ENCODE results near the gene MOGAT1. TPM values are rescaled to one million over a fixed set of nuclear protein-coding genes. Genes with fewer than 3 reads are reported as not detected.

The MOGAT1 gene
- total RNA-seq, 1 experiment from 2014 or later = not detected

DNA sequence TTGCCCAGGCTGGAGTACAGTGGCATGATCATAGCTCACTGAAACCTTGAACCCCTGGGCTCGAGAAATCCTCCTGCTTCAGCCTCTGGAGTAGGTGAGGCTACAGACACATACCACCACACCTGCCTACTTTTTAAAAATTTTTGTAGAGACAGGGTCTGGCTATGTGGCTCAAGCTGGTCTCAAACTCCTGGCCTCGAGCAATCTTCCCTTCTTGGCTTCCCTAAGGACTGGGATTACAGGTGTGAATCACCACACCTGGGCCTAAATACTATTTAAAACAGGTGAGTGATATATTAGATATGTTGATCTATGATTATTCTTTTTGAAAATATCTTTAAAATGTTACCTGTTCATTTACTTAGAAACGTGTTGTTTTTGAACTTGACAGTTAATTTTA is 57.2 kb downstream of the MOGAT1 start:
- Histone ChIP-seq H3K9ac (ENCODE audit: low read length) (no peak overlapping the region), H3K4me3 (ENCODE audit: low read length) (no peak overlapping the region), H3F3A (ENCODE audit: low read length, unreplicated experiment) (no peaks in the 10 kb centered on the region), H3K9me2 (replicated peaks; ENCODE audit: low read length) (no peaks in the 10 kb centered on the region), H4K20me1 (ENCODE audit: low read length) (no peaks in the 10 kb centered on the region), H3K4me1 (ENCODE audit: insufficient read depth, low read length) (no peaks in the 10 kb centered on the region), H3K79me2 (ENCODE audit: low read length) (no peaks in the 10 kb centered on the region), H3K4me2 (ENCODE audit: low read length) (no peak overlapping the region), H2AFZ (ENCODE audit: low read length) (no peak overlapping the region), H3K36me3 (ENCODE audit: low read depth, low read length) (no peaks in the 10 kb centered on the region), H3K27ac (ENCODE audit: low read length) (no peak overlapping the region), H3K27me3 (ENCODE audit: low read length) (no peaks in the 10 kb centered on the region), H3K9me3 (ENCODE audit: low read length) (no peaks in the 10 kb centered on the region)
- CTCF ChIA-PET = no interaction called here
- BruUV-seq (replicated peaks) = no TSS peak
- ATAC-seq = no peak
- POLR2A ChIA-PET (ENCODE audit: unreplicated experiment) = no interaction called here
- intact Hi-C loops (cut with micrococcal nuclease) = no loop called here
- TF ChIP-seq EZH2 (IDR thresholded peaks at IDR 0.05; ENCODE audit: low read length, unreplicated experiment) (no peak), EZH2phosphoT487 (IDR thresholded peaks at IDR 0.05; ENCODE audit: borderline replicate concordance, low read length) (no peak)
- DNase-seq = no peak

DNA sequence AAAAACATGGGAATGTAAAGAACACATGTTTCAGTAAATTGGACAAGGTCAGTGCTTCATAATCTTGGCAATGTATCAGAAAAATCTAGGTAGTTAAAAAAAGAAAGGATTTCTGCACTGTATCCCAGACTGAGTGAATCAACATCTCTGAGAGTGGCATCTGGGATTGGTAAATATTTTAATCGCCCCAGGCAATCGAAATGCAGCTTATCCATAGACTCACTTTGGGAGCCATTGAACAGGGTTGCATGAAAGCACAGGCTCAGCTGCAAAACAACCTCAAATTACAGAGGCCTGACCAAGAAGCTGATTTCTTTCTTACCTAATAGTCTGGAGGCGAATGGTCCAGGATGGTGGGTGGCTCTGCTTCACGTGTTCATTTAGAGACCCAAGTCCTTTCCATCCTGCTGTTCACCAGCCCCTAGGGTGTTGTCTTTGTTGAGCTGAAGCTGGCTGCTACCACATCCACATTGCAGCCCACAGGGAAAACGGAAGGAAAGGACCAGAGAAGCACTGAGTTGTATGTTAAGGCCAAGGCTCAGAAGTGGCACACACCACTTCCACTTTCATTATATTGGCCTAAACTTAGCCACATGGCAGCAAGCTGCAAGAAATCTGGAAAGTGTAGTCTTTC is 59.0 kb downstream of the MOGAT1 start:
- intact Hi-C loops (cut with micrococcal nuclease) = no loop called here
- Histone ChIP-seq H3K79me2 (ENCODE audit: low read length) (no peaks in the 10 kb centered on the region), H3K4me3 (ENCODE audit: low read length) (no peak overlapping the region), H3K9me2 (replicated peaks; ENCODE audit: low read length) (no peaks in the 10 kb centered on the region), H3K36me3 (ENCODE audit: low read depth, low read length) (no peaks in the 10 kb centered on the region), H3K4me2 (ENCODE audit: low read length) (no peak overlapping the region), H3K9me3 (ENCODE audit: low read length) (no peaks in the 10 kb centered on the region), H4K20me1 (ENCODE audit: low read length) (no peaks in the 10 kb centered on the region), H3K9ac (ENCODE audit: low read length) (no peak overlapping the region), H2AFZ (ENCODE audit: low read length) (no peak overlapping the region), H3K4me1 (ENCODE audit: insufficient read depth, low read length) (no peaks in the 10 kb centered on the region), H3F3A (ENCODE audit: low read length, unreplicated experiment) (no peaks in the 10 kb centered on the region), H3K27ac (ENCODE audit: low read length) (no peak overlapping the region), H3K27me3 (ENCODE audit: low read length) (no peaks in the 10 kb centered on the region)
- CTCF ChIA-PET = interaction anchor here (0.6 kb wide), 1 partner anchor 39 kb away, joined by 9 read pairs; no protein-coding TSS in a partner anchor
- no peak for DNase-seq
- TF ChIP-seq EZH2phosphoT487 (IDR thresholded peaks at IDR 0.05; ENCODE audit: borderline replicate concordance, low read length) (no peak), EZH2 (IDR thresholded peaks at IDR 0.05; ENCODE audit: low read length, unreplicated experiment) (no peak)
- TF ChIP-seq, protein P1, sequence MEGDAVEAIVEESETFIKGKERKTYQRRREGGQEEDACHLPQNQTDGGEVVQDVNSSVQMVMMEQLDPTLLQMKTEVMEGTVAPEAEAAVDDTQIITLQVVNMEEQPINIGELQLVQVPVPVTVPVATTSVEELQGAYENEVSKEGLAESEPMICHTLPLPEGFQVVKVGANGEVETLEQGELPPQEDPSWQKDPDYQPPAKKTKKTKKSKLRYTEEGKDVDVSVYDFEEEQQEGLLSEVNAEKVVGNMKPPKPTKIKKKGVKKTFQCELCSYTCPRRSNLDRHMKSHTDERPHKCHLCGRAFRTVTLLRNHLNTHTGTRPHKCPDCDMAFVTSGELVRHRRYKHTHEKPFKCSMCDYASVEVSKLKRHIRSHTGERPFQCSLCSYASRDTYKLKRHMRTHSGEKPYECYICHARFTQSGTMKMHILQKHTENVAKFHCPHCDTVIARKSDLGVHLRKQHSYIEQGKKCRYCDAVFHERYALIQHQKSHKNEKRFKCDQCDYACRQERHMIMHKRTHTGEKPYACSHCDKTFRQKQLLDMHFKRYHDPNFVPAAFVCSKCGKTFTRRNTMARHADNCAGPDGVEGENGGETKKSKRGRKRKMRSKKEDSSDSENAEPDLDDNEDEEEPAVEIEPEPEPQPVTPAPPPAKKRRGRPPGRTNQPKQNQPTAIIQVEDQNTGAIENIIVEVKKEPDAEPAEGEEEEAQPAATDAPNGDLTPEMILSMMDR (conservative IDR thresholded peaks at IDR 0.05; ENCODE audit: low read depth, low read length) = no peak
- BruUV-seq (replicated peaks) = no TSS peak
- ATAC-seq = no peak
- POLR2A ChIA-PET (ENCODE audit: unreplicated experiment) = no interaction called here

DNA sequence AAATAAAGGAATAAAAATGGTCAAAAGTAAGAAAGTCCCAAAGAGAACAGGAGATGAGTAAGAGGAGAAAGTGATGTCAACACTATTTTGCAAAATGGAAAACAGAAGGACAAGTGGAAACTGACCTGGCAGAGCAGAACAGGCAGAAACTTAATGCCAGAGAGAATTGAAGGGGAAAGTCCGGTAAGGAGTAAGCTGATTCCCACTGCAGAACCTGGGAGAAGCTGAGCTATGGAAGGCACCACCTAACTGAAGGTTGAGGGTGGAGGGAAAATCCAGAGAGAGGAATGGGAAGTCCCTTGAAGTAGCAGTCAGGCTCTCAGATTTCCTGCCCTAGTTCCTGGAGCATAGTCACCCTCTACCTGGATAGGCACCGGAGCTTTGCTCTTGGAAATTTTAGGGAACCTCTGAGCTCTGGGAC is 59.8 kb downstream of the MOGAT1 start:
- BruUV-seq (replicated peaks) = no TSS peak
- Histone ChIP-seq H3K9me2 (replicated peaks; ENCODE audit: low read length) (no peaks in the 10 kb centered on the region), H3K9ac (ENCODE audit: low read length) (no peak overlapping the region), H3K79me2 (ENCODE audit: low read length) (no peaks in the 10 kb centered on the region), H3K36me3 (ENCODE audit: low read depth, low read length) (no peaks in the 10 kb centered on the region), H3K4me2 (ENCODE audit: low read length) (no peak overlapping the region), H3F3A (ENCODE audit: low read length, unreplicated experiment) (no peaks in the 10 kb centered on the region), H2AFZ (ENCODE audit: low read length) (no peak overlapping the region), H3K4me3 (ENCODE audit: low read length) (no peak overlapping the region), H3K27me3 (ENCODE audit: low read length) (no peaks in the 10 kb centered on the region), H3K27ac (ENCODE audit: low read length) (no peak overlapping the region), H3K4me1 (ENCODE audit: insufficient read depth, low read length) (no peaks in the 10 kb centered on the region), H4K20me1 (ENCODE audit: low read length) (no peaks in the 10 kb centered on the region), H3K9me3 (ENCODE audit: low read length) (no peaks in the 10 kb centered on the region)
- TF ChIP-seq, protein P1 (conservative IDR thresholded peaks at IDR 0.05; ENCODE audit: low read depth, low read length) = no peak
- TF ChIP-seq EZH2phosphoT487 (IDR thresholded peaks at IDR 0.05; ENCODE audit: borderline replicate concordance, low read length) (no peak), EZH2 (IDR thresholded peaks at IDR 0.05; ENCODE audit: low read length, unreplicated experiment) (no peak)
- CTCF ChIA-PET = interaction anchor here (0.6 kb wide), 1 partner anchor 33 kb away, joined by 3 read pairs; no protein-coding TSS in a partner anchor
- DNase-seq (no peak), ATAC-seq (no peak)
- intact Hi-C loops (cut with micrococcal nuclease) = no loop called here
- POLR2A ChIA-PET (ENCODE audit: unreplicated experiment) = no interaction called here
